ENCODE results near the gene ARHGEF16.

GRCh38 chr1:3505161-3505560, 50.7 kb downstream of the ARHGEF16 start:
- TF ChIP-seq POLR2AphosphoS5 (IDR thresholded peaks at IDR 0.05) (no peak), CTCF (IDR thresholded peaks at IDR 0.05 in 8 of 11, conservative IDR thresholded peaks at IDR 0.05 in 3 of 11) (no peak), POLR2A (IDR thresholded peaks at IDR 0.05) (no peak)

All from spleen (tissue), 7 donors.